Tibial artery (tissue), 4 donors: ENCODE results near the gene DNM1.

Experiments
- DNase-seq, 2 donors: peaks; one replicate each; pipeline ENCODE4 v3.0.0-alpha.2; 2019
- H3K27ac ChIP-seq, 2 donors: fragments of 200-600 bp; sonication (generic) in 1 of 2; 1 replicate in 1 of 2; 2 replicates in 1 of 2; pipeline ENCODE4 v1.5.1; 2018 to 2019; ENCODE audit warnings: mild to moderate bottlenecking in 1 of 2
- H3K27me3 ChIP-seq, 2 donors: fragments of 200-600 bp; sonication (generic) in 1 of 2; one replicate each; pipeline versions ENCODE4 v1.5.1 to v1.6.0; 2016 to 2019
- H3K36me3 ChIP-seq, 3 donors: fragments of 200-600 bp; sonication (generic) in 2 of 3; one replicate each; pipeline ENCODE4 v1.5.1; 2016 to 2019; ENCODE audit warnings: mild to moderate bottlenecking in 2 of 3
- H3K4me1 ChIP-seq, 4 donors: fragments of 200-600 bp; sonication (generic) in 2 of 4; 1 replicate in 3 of 4; 2 replicates in 1 of 4; pipeline ENCODE4 v1.5.1; 2016 to 2019
- H3K4me3 ChIP-seq, 2 donors: fragments of 200-600 bp; sonication (generic) in 1 of 2; 1 replicate in 1 of 2; 2 replicates in 1 of 2; pipeline ENCODE4 v1.5.1; 2018 to 2019; ENCODE audit warnings: mild to moderate bottlenecking in 2 of 2
- H3K9me3 ChIP-seq, 3 donors: fragments of 200-600 bp; sonication (generic) in 1 of 3; one replicate each; pipeline ENCODE4 v1.5.1; 2016 to 2019
- intact Hi-C: fragments of 100-400 bp; cut with DNase I; formaldehyde crosslinking; loops from one replicate; pipeline ENCODE4 v1.15.0; 2023; ENCODE audit warnings: low total_unique reads
- TF ChIP-seq, protein P1 (sequence below), 2 experiments: fragments of 200-600 bp in 1 of 2; fragments of 450-650 bp in 1 of 2; IDR thresholded peaks; one replicate each; pipeline ENCODE4 v1.5.1; 2017 to 2019; ENCODE audit warnings: antibody characterized with exemption in 2 of 2, mild to moderate bottlenecking in 1 of 2, moderate library complexity in 1 of 2

Gene DNM1

DNA sequence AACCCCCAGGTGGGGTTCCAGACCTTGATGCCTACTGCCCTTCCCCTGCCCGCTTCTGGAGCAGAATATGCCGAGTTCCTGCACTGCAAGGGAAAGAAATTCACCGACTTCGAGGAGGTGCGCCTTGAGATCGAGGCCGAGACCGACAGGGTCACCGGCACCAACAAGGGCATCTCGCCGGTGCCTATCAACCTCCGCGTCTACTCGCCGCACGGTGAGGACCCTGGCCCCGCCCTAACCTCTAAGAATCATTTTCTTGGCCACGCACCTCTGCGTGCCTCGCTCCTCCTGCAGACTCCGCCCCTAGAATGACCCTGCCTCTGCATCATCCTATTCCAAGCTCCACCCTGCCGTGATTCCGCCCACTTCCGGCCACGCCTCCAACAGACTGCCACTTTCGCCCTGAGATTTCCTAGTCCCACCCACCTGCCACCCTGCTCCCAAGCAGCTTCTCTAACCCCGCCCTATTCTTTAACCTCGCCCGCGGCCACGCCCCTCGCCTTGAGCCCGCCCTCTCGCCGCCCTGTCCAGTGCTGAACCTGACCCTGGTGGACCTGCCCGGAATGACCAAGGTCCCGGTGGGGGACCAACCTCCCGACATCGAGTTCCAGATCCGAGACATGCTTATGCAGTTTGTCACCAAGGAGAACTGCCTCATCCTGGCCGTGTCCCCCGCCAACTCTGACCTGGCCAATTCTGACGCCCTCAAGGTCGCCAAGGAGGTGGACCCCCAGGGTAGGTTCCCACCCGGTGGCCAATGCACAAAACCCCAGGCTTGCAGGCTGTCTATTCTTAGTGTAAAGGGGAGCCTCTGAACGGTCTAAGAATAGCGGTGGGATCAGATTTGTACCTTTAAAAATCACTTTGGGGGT, 15.6 kb downstream of the DNM1 start:
- H3K27me3 ChIP-seq = peaks cover 0 to 8% of the 10 kb centered on the region in 2 donors
- TF ChIP-seq, protein P1, sequence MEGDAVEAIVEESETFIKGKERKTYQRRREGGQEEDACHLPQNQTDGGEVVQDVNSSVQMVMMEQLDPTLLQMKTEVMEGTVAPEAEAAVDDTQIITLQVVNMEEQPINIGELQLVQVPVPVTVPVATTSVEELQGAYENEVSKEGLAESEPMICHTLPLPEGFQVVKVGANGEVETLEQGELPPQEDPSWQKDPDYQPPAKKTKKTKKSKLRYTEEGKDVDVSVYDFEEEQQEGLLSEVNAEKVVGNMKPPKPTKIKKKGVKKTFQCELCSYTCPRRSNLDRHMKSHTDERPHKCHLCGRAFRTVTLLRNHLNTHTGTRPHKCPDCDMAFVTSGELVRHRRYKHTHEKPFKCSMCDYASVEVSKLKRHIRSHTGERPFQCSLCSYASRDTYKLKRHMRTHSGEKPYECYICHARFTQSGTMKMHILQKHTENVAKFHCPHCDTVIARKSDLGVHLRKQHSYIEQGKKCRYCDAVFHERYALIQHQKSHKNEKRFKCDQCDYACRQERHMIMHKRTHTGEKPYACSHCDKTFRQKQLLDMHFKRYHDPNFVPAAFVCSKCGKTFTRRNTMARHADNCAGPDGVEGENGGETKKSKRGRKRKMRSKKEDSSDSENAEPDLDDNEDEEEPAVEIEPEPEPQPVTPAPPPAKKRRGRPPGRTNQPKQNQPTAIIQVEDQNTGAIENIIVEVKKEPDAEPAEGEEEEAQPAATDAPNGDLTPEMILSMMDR (IDR thresholded peaks at IDR 0.05) = no peak
- peak; percentile 93 to 94 for DNase-seq
- H3K4me3 ChIP-seq = peak overlapping the region; percentile 23 to 41
- H3K9me3 ChIP-seq = no peaks in the 10 kb centered on the region
- intact Hi-C loops = no loop called here
- peaks cover 0 to 13% (median 11%) of the 10 kb centered on the region in 4 donors for H3K4me1 ChIP-seq
- no peak overlapping the region for H3K27ac ChIP-seq
- no peaks in the 10 kb centered on the region for H3K36me3 ChIP-seq

DNA sequence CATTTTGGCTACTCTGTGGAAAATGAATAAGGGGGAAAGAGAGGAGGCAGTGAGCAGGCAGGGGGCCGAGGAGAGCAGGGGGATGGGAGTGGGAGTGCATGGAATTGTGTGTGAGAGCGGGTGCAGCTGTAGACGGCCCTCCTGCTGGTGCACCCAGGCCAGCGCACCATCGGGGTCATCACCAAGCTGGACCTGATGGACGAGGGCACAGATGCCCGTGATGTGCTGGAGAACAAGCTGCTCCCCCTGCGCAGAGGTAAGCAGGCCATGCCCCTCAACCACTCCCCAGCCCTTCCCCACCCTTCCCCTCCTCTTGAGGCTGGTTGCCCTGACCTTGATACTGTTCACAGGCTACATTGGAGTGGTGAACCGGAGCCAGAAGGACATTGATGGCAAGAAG, 16.7 kb downstream of the DNM1 start:
- Histone ChIP-seq H3K27ac (no peak overlapping the region), H3K4me1 (peaks cover 0 to 13% (median 11%) of the 10 kb centered on the region in 4 donors), H3K9me3 (no peaks in the 10 kb centered on the region), H3K4me3 (no peak overlapping the region), H3K36me3 (no peaks in the 10 kb centered on the region), H3K27me3 (no peaks in the 10 kb centered on the region)
- TF ChIP-seq, protein P1 (IDR thresholded peaks at IDR 0.05) = no peak
- intact Hi-C loops = no loop called here
- no peak for DNase-seq

DNA sequence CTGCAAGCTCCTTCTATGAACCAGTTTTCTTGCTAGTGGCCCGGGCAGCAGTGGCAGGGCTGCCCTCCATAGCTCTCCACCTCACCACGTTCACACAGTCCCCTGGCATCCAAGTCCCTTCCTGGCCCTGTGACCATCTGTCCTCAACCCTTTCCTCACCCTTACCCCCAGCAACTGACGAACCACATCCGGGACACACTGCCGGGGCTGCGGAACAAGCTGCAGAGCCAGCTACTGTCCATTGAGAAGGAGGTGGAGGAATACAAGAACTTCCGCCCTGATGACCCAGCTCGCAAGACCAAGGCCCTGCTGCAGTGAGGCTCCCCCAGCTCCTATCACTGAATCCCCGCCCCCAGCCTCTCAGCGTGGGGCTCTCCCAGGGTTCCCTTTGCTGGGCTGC, 18.8 kb downstream of the DNM1 start:
- intact Hi-C loops = no loop called here
- H3K36me3 ChIP-seq = no peaks in the 10 kb centered on the region
- no peak for DNase-seq
- no peak overlapping the region for H3K4me3 ChIP-seq
- no peak overlapping the region for H3K27ac ChIP-seq
- H3K27me3 ChIP-seq = no peaks in the 10 kb centered on the region
- H3K9me3 ChIP-seq = no peaks in the 10 kb centered on the region
- TF ChIP-seq, protein P1 (IDR thresholded peaks at IDR 0.05) = no peak
- H3K4me1 ChIP-seq = peaks cover 0 to 13% (median 11%) of the 10 kb centered on the region in 4 donors

DNA sequence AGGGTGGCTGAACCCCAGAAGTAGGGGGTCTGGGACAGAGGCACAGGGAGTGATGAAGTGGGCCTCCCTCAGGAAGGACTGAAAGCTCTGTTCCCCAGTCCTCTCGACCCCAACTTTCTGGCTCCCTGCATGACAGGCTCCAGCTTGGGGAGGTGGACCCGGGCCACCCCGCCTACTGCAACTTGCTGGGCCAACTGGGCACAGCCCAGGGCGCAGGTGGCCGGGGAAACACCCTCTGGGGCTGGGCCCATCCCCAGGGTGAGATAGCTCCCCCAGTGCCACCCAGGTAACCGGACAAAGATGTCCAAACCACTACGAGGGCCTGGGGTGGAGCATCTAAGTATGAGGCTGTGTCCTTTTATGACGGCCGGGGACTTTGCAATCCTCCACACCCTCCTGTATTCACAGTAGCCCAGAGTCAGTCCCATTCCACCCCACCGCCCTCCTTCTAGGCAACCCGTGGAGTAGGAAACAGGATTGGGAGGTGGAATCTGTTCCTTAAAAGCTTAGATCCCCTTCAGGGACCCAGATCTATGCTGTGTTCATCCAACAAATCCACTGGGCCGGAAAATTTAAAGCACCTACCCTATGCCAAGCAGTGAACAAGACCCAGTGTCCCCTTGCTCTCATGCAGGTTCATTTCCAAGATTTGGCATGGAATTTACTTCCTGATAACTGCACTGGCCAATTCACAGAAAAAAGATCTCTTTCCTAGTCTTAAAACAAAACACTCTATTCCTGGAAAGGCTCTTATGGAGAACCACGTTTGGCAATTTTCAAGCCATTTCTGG, 19.9 kb downstream of the DNM1 start:
- intact Hi-C loops = no loop called here
- Histone ChIP-seq H3K27ac (no peak overlapping the region), H3K36me3 (no peaks in the 10 kb centered on the region), H3K9me3 (no peaks in the 10 kb centered on the region), H3K4me3 (no peak overlapping the region), H3K4me1 (peaks cover 0 to 12% (median 11%) of the 10 kb centered on the region in 4 donors), H3K27me3 (no peaks in the 10 kb centered on the region)
- DNase-seq = no peak
- TF ChIP-seq, protein P1 (IDR thresholded peaks at IDR 0.05) = no peak

- intact Hi-C loops = no loop called here
- H3K27ac ChIP-seq = no peak overlapping the region
- H3K36me3 ChIP-seq = no peaks in the 10 kb centered on the region
- TF ChIP-seq, protein P1 (IDR thresholded peaks at IDR 0.05) = no peak
- no peak overlapping the region for H3K4me3 ChIP-seq
- no peaks in the 10 kb centered on the region for H3K27me3 ChIP-seq
- H3K4me1 ChIP-seq = no peaks in the 10 kb centered on the region
- no peaks in the 10 kb centered on the region for H3K9me3 ChIP-seq
- no peak for DNase-seq
These were observed 21.7 kb downstream of the DNM1 start for GRCh38 chr9:128224877-128225276.
